ENCODE measurements around the gene MPV17. TPM values are rescaled to one million over a fixed set of nuclear protein-coding genes. Genes with fewer than 3 reads are reported as not detected.
A peak's percentile ranks its signal among the peaks of the same experiment; 100 is the strongest.

MPV17 gene
- total and polyA plus RNA-seq, 2 of the 13 experiments (the other 11 are each of a cell fraction or from before 2014, with no cell fraction given) = 48.9 to 129 TPM

DNA sequence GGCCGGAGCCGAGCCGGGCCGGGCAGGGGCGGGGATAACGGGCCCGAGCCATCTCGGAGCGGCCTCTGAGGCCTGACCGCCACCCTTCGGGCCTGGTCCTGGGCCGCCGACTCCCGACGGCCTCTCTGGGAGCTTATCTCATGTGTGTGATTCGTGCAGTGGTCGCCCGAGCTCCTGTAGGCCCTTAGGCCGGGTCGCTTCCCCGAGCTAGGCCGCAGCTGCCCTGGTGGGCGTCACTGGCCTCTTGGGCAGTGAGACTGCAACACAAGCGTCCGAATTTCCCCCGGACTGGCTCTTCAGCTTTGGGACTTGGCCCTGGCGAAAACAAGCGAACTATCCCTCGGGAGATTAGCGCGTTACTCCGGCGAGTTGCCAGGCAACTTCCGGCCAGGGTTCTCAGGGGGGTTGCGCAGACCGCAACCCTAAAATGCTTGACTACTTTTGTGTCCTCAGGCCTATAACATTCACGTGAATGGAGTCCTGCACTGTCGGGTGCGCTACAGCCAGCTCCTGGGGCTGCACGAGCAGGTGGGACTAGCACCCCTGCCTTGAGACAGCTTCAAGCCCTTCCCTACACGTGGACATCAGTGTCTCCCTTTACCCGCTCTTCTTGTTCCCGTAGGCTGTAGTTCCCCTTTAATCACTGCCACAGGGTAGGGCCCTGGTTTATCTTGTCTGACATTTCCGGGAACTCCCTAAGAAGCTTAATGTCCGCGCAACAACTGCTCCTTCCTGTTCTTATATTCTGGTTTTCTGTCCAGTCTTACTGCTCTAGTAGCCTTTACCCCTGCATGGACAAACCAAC lies 48.1 kb upstream of the MPV17 start (continued):
- TF ChIP-seq, protein P1, sequence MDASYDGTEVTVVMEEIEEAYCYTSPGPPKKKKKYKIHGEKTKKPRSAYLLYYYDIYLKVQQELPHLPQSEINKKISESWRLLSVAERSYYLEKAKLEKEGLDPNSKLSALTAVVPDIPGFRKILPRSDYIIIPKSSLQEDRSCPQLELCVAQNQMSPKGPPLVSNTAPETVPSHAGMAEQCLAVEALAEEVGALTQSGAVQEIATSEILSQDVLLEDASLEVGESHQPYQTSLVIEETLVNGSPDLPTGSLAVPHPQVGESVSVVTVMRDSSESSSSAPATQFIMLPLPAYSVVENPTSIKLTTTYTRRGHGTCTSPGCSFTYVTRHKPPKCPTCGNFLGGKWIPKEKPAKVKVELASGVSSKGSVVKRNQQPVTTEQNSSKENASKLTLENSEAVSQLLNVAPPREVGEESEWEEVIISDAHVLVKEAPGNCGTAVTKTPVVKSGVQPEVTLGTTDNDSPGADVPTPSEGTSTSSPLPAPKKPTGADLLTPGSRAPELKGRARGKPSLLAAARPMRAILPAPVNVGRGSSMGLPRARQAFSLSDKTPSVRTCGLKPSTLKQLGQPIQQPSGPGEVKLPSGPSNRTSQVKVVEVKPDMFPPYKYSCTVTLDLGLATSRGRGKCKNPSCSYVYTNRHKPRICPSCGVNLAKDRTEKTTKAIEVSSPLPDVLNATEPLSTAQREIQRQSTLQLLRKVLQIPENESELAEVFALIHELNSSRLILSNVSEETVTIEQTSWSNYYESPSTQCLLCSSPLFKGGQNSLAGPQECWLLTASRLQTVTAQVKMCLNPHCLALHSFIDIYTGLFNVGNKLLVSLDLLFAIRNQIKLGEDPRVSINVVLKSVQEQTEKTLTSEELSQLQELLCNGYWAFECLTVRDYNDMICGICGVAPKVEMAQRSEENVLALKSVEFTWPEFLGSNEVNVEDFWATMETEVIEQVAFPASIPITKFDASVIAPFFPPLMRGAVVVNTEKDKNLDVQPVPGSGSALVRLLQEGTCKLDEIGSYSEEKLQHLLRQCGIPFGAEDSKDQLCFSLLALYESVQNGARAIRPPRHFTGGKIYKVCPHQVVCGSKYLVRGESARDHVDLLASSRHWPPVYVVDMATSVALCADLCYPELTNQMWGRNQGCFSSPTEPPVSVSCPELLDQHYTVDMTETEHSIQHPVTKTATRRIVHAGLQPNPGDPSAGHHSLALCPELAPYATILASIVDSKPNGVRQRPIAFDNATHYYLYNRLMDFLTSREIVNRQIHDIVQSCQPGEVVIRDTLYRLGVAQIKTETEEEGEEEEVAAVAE (CRISPR knock-in tag; IDR thresholded peaks at IDR 0.05; ENCODE audit: borderline replicate concordance) = no peak
- TF ChIP-seq, protein P2, sequence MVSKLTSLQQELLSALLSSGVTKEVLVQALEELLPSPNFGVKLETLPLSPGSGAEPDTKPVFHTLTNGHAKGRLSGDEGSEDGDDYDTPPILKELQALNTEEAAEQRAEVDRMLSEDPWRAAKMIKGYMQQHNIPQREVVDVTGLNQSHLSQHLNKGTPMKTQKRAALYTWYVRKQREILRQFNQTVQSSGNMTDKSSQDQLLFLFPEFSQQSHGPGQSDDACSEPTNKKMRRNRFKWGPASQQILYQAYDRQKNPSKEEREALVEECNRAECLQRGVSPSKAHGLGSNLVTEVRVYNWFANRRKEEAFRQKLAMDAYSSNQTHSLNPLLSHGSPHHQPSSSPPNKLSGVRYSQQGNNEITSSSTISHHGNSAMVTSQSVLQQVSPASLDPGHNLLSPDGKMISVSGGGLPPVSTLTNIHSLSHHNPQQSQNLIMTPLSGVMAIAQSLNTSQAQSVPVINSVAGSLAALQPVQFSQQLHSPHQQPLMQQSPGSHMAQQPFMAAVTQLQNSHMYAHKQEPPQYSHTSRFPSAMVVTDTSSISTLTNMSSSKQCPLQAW (CRISPR knock-in tag; IDR thresholded peaks at IDR 0.05) = no peak
- TF ChIP-seq DR1 (CRISPR knock-in tag; IDR thresholded peaks at IDR 0.05) (no peak), ZFP37 (CRISPR knock-in tag; IDR thresholded peaks at IDR 0.05; ENCODE audit: borderline replicate concordance) (0 out of 2 replicates have a peak, but pooled peaks have one; percentile 10), GLI4 (CRISPR knock-in tag; IDR thresholded peaks at IDR 0.05; ENCODE audit: borderline replicate concordance) (peak; percentile 91; the same call in 1 of the 2 replicates), SMAD3 (CRISPR knock-in tag; IDR thresholded peaks at IDR 0.05) (no peak), ATAD3A (CRISPR knock-in tag; IDR thresholded peaks at IDR 0.05) (no peak), HOXA9 (CRISPR knock-in tag; IDR thresholded peaks at IDR 0.05; ENCODE audit: borderline replicate concordance) (no peak), ZFP1 (CRISPR knock-in tag; IDR thresholded peaks at IDR 0.05) (no peak), ZNF879 (CRISPR knock-in tag; IDR thresholded peaks at IDR 0.05) (0 out of 2 replicates have a peak, but pooled peaks have one; percentile 81), ZNF850 (CRISPR knock-in tag; conservative IDR thresholded peaks at IDR 0.05) (no peak), NR2F2 (IDR thresholded peaks at IDR 0.05; ENCODE audit: borderline replicate concordance, low read depth) (no peak), ZNF496 (CRISPR knock-in tag; IDR thresholded peaks at IDR 0.05; ENCODE audit: insufficient replicate concordance) (no peak), SUZ12 (IDR thresholded peaks at IDR 0.05; ENCODE audit: low read depth, low read length) (no peak), ZNF431 (CRISPR knock-in tag; IDR thresholded peaks at IDR 0.05; ENCODE audit: borderline replicate concordance, low read depth) (no peak), JUN (CRISPR knock-in tag; IDR thresholded peaks at IDR 0.05) (no peak)
- TF ChIP-seq, protein P3, sequence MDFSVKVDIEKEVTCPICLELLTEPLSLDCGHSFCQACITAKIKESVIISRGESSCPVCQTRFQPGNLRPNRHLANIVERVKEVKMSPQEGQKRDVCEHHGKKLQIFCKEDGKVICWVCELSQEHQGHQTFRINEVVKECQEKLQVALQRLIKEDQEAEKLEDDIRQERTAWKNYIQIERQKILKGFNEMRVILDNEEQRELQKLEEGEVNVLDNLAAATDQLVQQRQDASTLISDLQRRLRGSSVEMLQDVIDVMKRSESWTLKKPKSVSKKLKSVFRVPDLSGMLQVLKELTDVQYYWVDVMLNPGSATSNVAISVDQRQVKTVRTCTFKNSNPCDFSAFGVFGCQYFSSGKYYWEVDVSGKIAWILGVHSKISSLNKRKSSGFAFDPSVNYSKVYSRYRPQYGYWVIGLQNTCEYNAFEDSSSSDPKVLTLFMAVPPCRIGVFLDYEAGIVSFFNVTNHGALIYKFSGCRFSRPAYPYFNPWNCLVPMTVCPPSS (IDR thresholded peaks at IDR 0.05) = no peak
- TF ChIP-seq, protein P4, sequence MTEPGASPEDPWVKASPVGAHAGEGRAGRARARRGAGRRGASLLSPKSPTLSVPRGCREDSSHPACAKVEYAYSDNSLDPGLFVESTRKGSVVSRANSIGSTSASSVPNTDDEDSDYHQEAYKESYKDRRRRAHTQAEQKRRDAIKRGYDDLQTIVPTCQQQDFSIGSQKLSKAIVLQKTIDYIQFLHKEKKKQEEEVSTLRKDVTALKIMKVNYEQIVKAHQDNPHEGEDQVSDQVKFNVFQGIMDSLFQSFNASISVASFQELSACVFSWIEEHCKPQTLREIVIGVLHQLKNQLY (CRISPR knock-in tag; IDR thresholded peaks at IDR 0.05) = no peak
- TF ChIP-seq, protein P5, sequence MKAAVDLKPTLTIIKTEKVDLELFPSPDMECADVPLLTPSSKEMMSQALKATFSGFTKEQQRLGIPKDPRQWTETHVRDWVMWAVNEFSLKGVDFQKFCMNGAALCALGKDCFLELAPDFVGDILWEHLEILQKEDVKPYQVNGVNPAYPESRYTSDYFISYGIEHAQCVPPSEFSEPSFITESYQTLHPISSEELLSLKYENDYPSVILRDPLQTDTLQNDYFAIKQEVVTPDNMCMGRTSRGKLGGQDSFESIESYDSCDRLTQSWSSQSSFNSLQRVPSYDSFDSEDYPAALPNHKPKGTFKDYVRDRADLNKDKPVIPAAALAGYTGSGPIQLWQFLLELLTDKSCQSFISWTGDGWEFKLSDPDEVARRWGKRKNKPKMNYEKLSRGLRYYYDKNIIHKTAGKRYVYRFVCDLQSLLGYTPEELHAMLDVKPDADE (CRISPR knock-in tag; IDR thresholded peaks at IDR 0.05) = no peak

Data from HepG2 (cell line).